Right lobe of liver (tissue), 6 donors: ENCODE data around the gene CROCC2. TPM values are rescaled to one million over a fixed set of nuclear protein-coding genes. Genes with fewer than 3 reads are reported as not detected.

Experiments
- ATAC-seq, 4 donors: fragments of 200-7000 bp; cut with Tn5 transposase; one replicate each; pipeline ENCODE4 v1.9.1; 2020; ENCODE audit warnings: mild to moderate bottlenecking in 4 of 4, moderate library complexity in 4 of 4
- DNase-seq, 3 donors: peaks; one replicate each; pipeline ENCODE4 v3.0.0-alpha.2; 2020
- H3K27ac ChIP-seq, 3 donors: fragments of 200-600 bp; one replicate each; pipeline ENCODE4 v1.8.0; 2022
- H3K27me3 ChIP-seq, 2 donors: fragments of 200-600 bp; one replicate each; pipeline ENCODE4 v1.8.0; 2022
- H3K36me3 ChIP-seq, 4 donors: fragments of 200-600 bp; sonication (generic) in 1 of 4; one replicate each; pipeline versions ENCODE4 v1.5.1 to v1.8.0; 2017 to 2022; ENCODE audit warnings: control low read depth in 1 of 4
- H3K4me1 ChIP-seq, 4 donors: fragments of 200-600 bp; sonication (generic) in 1 of 4; one replicate each; pipeline versions ENCODE4 v1.5.1 to v1.8.0; 2017 to 2022; ENCODE audit warnings: control low read depth in 1 of 4
- H3K4me3 ChIP-seq, 3 donors: fragments of 200-600 bp; one replicate each; pipeline ENCODE4 v1.8.0; 2022
- H3K9me3 ChIP-seq, 4 donors: fragments of 200-600 bp; sonication (generic) in 1 of 4; one replicate each; pipeline versions ENCODE4 v1.5.1 to v1.8.0; 2017 to 2022; ENCODE audit warnings: control low read depth in 1 of 4
- CTCF ChIP-seq, 4 donors: fragments of 200-600 bp in 3 of 4; fragments of 450-650 bp in 1 of 4; IDR thresholded peaks; one replicate each; pipeline versions ENCODE4 v1.5.1 to v1.8.0; 2016 to 2022; ENCODE audit warnings: antibody characterized with exemption in 4 of 4, mild to moderate bottlenecking in 2 of 4
- POLR2A ChIP-seq: fragments of 450-650 bp; IDR thresholded peaks from one replicate; pipeline ENCODE4 v1.6.1; 2017; ENCODE audit warnings: antibody characterized with exemption, mild to moderate bottlenecking
- WGBS: methylation state at CpG from one replicate; pipeline ENCODE4 v1.1.6; 2018; ENCODE audit warnings: low coverage, low lambda C conversion rate; ENCODE audit not compliant: insufficient coverage; ENCODE audit errors: missing lambda C conversion rate; 5-methylcytosine and 5-hydroxymethylcytosine counted together
- intact Hi-C, 2 donors: fragments of 100-400 bp; cut with DNase I; formaldehyde crosslinking; loops; one replicate each; pipeline versions ENCODE4 v1.11.2 to v1.14.1; 2022
- total RNA-seq, 6 experiments: library from RNA; depleted of rRNA in 2 of 6; stranded (reverse); fragments of >200 nt in 2 of 6; fragmentation: NEBNext Ultra II Directional in 3 of 6; extraction: Animal tissue kit (Norgen Biotek cat#: 25700) in 3 of 6; gene quantifications; one replicate each; pipeline versions ENCODE4 v1.1.0 to v1.2.4, GENCODE V29; 2016 to 2023
- donor health status: DM: no; HTN: yes; CAD: no.
- donor health status: DM: no; HTN: no; CAD: no.
- donor health status: DM: no; HTN: no; CAD: no.
- donor health status: DM: no; HTN: yes; CAD: no.
- donor health status: DM: no; HTN: yes; CAD: no.

Gene CROCC2
- total RNA-seq, 6 experiments from 2014 or later: 0.06 to 0.15 (median 0.12) TPM; not detected in 1

DNA sequence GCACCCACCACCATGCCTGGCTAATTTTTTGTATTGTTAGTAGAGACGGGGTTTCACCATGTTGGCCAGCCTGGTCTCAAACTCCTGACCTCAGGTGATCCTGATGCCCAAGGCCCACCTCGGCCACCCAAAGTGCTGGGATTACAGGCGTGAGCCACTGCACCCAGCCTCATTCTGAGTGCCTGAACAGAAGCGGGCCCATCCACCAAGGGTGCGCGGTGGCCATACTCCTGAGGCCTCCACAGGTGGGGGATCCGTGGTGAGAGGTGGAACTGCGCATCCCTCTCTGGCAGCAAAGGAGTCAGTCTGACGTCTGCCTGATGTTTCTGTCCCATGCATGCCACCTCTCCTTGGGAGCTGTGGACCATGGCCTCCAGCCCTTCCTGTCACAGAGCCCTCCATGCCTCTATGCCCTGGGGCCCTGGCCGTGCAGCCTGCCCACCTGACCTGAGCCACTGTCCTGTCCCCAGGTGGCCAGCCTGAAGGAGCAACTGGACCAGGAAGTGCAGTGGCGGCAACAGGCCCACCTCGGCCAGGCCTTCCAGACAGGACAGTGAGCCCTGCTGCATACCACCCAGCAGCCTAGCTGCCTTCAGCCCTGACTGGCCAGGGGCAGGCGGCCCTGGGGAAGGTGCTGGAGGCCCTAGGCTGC lies 84.7 kb downstream of the CROCC2 start:
- no CpG with 5 or more reads among the region's 13 CpGs for WGBS
- intact Hi-C loops: loop anchor here in 1 of 2 donors (10.0 kb wide), 2 partner anchors 76 to 136 kb away; no protein-coding TSS in a partner anchor
- H3K27me3 ChIP-seq: no peaks in the 10 kb centered on the region
- H3K4me1 ChIP-seq: peaks cover 3 to 38% (median 24%) of the 10 kb centered on the region in 4 donors
- no peak for ATAC-seq
- H3K4me3 ChIP-seq: no peak overlapping the region
- no peak overlapping the region for H3K27ac ChIP-seq
- peak; percentile 20 to 50 (median 40) for DNase-seq
- H3K9me3 ChIP-seq: no peaks in the 10 kb centered on the region
- TF ChIP-seq POLR2A (no peak), CTCF (IDR thresholded peaks at IDR 0.05) (no peak)
- no peaks in the 10 kb centered on the region for H3K36me3 ChIP-seq

- DNase-seq (peak; percentile 54 to 80 (median 65)), ATAC-seq (peak in 3 of 4 donors; percentile 4 to 68 (median 16))
- intact Hi-C loops: loop anchor here in 1 of 2 donors (10.0 kb wide), 2 partner anchors 77 to 137 kb away; no protein-coding TSS in a partner anchor
- no peak overlapping the region for H3K4me3 ChIP-seq
- TF ChIP-seq POLR2A (no peak), CTCF (IDR thresholded peaks at IDR 0.05) (no peak)
- 57% methylated on average over 6 of the region's 33 CpGs for WGBS
- no peaks in the 10 kb centered on the region for H3K36me3 ChIP-seq
- peaks cover 3 to 39% (median 25%) of the 10 kb centered on the region in 4 donors for H3K4me1 ChIP-seq
- H3K9me3 ChIP-seq: no peaks in the 10 kb centered on the region
- no peak overlapping the region for H3K27ac ChIP-seq
- H3K27me3 ChIP-seq: no peaks in the 10 kb centered on the region
Measured at GRCh38 chr2:240991378-240992263, 85.5 kb downstream of the CROCC2 start.

DNA sequence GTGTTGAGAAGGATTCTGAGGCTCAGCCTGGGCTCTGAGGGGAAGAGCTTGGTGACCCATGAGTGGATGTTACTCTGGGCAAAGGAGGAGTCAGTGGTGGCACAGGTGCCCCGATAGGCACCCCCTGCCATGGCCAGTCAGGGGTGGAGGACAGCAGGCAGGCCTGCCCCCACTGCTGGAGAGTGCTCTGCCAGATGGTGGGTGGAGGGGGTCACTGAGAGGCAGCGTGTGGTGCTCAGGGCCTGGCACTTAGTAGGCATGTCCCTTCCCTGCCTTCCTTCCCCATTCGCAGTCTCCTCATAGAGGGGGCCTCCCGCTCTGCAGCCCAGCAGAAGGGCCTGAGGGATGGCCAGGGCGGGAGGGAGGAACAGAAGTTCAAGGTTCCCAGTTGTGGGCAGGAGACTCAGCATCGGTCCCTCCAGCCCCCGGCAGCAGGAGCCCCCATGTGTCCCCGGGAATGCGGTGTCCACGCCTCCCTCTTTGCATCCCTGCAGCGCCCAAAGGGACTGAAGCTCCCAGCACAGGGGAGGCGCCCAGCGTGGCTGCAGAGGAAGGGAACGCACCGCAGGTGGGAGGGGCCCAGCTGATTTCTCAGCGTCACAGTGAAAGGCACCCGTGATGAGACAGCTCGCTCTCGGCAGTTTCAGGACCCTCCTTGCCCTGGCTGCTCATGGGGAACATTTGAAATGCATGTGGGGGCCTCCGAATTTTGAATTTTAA lies 86.6 kb downstream of the CROCC2 start:
- TF ChIP-seq POLR2A: no peak
- no peak for TF ChIP-seq CTCF (IDR thresholded peaks at IDR 0.05)
- peaks cover 1 to 39% (median 20%) of the 10 kb centered on the region in 4 donors for H3K4me1 ChIP-seq
- H3K36me3 ChIP-seq: no peaks in the 10 kb centered on the region
- intact Hi-C loops: loop anchor here in 1 of 2 donors (10.0 kb wide), 2 partner anchors 78 to 138 kb away; no protein-coding TSS in a partner anchor
- H3K9me3 ChIP-seq: no peaks in the 10 kb centered on the region
- H3K27ac ChIP-seq: no peak overlapping the region
- ATAC-seq (no peak), DNase-seq (no peak)
- WGBS: no CpG with 5 or more reads among the region's 20 CpGs
- H3K27me3 ChIP-seq: no peaks in the 10 kb centered on the region
- H3K4me3 ChIP-seq: no peak overlapping the region

- H3K27me3 ChIP-seq: no peaks in the 10 kb centered on the region
- peaks cover 0 to 36% (median 18%) of the 10 kb centered on the region in 4 donors for H3K4me1 ChIP-seq
- H3K27ac ChIP-seq: no peak overlapping the region
- no peak overlapping the region for H3K4me3 ChIP-seq
- no peak for TF ChIP-seq CTCF (IDR thresholded peaks at IDR 0.05)
- TF ChIP-seq POLR2A: no peak
- H3K36me3 ChIP-seq: no peaks in the 10 kb centered on the region
- H3K9me3 ChIP-seq: no peaks in the 10 kb centered on the region
- 87% methylated on average over 3 of the region's 19 CpGs for WGBS
- ATAC-seq (no peak), DNase-seq (no peak)
- intact Hi-C loops: loop anchor here in 1 of 2 donors (10.0 kb wide), 2 partner anchors 79 to 139 kb away; no protein-coding TSS in a partner anchor
Measured at GRCh38 chr2:240993446-240994170, 87.5 kb downstream of the CROCC2 start.
